Inflammatory macrophage treated with lipopolysaccharide for 4 hours (primary cell): Measurements from ENCODE around the gene MAN1B1.
"Not testable (repeated sequence)": the region's sequence is repeated elsewhere in the genome, so short reads cannot be mapped to it uniquely, and the experiment has no call there.

Experiments used
- DNase-seq: peaks from one replicate; pipeline ENCODE4 v3.0.0-alpha.2; 2020

The MAN1B1 gene

DNA sequence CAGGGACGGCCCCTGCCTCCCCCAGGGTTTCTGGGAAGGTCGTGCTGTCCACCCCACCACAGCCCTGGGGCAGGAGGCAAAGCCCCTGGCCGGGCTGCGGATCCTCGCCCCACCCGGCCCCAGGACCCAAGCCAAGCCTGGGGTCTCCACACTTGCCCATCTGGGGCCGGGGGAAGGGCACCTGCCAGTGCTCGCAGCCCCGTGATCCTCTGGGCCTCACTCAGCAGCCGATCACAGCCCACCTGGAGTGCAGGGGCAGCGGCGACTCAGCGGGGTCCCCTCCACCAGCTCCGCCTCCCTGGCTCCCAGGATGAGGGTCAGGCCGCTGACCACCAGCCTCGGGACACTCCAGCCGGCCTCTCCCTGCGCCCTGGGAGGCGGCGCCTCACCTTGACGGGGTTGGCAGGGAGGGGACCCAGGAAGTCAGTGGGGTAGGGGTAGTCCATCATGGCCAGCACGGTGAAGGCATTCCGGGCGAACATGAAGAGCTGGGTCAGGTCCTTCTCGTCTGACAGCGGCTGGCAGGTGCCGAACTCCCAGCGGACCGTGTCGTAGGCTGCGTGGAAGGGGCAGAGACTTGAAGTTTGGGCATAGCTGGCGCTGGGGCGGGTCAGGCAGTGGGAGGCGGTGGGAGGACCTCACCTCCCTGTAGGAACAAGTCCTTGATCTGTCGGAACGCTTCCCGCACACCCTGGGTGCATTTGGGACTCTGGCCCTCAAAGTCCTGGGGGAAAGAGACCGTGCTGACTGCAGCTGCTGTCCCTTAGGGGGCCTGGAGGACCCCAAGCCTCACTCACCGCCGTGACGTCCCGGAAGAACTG is 26.0 kb downstream of the MAN1B1 start:
- no peak for DNase-seq

DNA sequence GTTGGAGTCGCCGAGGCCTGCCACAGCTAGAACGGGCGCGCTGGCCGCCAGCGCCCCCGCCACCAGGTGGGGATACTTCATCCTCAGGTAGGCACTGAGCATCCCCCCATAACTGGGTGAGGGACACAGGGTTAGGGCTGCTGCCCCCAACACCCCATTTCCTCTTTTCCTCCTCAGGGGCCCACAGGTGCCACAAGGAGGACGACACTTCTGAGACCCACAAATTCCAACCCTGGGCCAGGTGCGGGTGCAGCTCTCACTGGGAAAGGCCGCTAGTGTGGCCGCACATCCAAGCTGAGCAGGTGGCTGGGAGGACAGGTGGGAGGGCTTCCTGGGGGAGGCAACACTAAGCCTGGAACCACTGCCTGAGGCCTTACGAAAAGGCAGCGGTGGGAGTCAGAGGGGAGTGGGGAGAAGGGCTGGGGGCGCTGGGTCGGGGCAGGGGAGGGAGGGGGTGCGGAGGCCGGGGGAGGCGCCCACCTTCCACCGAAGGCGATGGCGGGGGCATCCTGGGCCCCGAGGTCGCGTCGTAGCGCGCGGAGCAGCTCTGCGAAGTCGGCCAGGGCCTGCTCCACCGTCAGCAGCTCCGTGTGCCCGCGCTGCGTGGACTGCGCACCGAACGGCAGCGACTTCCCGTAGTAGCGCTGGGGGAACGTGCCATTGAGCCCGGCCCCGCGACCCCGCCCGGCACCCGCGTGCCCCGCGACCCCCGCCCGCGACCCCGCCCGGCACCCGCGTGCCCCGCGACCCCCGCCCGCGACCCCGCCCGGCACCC is 26.8 kb downstream of the MAN1B1 start:
- peak; percentile 28 for DNase-seq

DNA sequence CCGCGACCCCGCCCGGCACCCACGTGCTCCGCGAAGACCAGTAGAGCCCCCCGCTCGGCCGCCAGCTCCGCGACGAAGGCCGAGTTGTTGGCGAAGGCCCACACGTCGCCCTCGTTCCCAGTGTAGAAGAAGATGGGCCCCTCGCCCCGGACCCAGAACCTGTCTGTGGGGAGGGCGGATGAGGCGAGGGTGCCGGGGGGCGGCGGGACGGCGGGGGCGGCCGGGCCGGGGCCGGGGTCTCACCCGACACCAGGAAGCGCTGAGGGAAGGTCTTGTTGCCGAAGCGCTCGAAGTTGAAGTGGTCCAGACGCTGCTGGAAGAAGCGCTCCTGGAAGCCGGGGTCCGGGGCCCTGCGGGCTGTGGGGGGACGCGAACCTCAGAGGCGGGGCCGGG is 27.4 kb downstream of the MAN1B1 start:
- DNase-seq, result no peak

DNA sequence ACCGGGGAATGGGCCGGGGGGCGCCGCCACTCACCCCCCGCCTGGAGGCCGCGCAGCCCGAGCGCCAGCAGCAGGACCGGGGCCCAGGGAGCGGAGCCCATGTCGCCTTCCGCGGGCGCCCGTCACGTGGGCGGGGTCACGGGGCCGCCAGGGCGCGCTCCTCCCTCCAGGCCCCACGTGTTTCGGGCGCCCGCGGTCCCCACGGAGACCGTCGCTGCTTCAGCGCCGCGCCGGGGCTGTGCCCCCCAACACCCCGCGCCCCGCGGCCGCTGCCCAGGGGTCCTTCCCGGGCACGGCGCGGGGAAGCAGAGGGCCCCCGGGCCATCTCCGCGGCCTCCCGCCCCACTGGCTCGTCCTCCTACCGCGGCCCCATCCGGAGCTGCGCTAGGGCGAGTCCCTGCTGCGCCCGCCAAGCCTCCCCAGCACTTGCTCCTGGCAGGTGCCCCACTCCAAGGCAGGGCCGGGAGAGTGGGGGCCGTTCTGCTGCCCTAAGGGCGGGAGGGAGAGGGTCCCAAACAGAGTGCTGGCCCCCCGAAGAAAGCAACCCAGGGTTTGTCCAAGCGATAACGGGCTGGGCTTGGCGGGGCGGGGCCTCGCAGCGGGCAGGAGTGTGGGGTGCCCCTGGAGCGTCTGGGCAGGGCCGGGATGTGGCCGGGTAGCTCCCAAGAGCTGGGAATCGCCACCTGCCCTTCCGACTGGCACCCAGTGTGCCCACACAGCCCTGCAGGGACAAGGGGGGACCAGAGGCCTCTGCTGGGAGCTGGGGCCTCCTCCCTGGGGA is 28.0 kb downstream of the MAN1B1 start, which contains the start of gene DPP7:
Gene DPP7, minus strand, starts transcription at position 121 of the 781 bp plus-strand sequence. Its CDS starts 20 bp downstream, at position 101.
- DNase-seq, result peak; percentile 74

DNA sequence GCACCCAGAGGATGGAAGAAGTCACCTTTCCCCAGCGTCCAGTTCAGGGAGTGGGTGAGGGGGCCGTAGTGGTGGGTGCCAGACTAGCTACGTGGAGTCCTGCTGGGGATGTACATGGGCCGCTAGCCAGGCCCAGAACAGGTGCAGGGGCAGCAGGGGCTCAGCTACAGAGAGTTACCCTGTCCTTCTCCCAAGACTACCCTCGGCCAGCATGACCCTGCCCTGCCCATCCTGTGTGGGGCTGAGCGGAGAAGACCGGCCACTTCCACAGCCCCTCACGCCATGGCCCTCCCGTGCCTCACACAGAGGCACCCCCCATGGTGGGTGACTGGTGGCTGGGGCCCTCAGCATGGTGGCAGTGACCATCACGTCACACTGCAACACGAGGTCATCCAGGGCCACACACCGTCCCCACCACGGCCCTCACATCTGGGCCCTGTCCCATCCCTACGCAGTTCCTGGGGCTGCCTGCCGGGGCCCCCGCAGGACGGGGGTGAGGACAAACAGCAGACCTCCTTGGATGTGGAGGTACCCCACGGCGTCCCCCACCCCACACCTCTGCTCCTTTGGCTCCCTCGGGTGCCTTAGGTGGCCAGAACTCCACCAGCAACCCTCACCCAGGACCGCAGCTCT is 28.7 kb downstream of the MAN1B1 start:
- no peak for DNase-seq

DNA sequence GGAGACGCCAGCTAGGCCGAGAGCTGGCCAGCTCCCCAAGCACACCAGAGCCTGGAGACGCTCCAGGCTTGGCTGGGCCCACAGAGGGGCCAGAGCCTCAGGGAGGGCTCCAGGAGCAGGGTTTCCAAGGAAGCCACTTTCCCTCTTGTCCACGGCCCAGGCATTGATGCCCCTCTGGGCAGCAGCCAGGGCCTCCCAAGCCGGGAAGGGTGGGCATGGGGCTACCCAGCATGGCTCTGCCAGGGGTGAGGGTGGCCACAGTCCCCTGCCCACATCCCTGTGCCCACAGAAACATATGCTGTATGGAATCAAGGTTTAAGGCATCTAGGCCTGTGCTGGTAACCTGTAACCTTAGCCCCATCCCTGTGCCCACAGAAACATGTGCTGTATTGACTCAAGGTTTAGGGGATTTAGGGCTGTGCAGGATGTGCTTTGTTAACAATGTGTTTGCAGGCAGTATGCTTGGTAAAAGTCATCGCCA is 29.3 kb downstream of the MAN1B1 start:
- no peak for DNase-seq

DNA sequence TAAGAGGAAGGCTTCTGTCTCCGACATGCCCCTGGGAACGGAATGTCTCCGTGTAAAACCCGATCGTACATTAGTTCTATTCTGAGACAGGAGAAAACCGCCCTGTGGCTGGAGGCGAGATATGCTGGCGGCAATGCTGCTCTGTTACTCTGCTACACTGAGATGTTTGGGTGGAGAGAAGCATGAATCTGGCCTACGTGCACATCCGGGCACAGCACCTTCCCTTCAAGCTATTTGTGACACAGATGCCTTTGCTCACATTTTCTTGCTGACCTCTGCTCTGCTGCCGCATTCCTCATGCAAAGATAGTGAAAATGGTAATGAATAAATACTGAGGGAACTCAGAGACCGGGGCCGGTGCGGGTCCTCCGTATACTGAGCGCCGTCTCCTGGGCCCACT is 29.9 kb downstream of the MAN1B1 start:
- no peak for DNase-seq

DNA sequence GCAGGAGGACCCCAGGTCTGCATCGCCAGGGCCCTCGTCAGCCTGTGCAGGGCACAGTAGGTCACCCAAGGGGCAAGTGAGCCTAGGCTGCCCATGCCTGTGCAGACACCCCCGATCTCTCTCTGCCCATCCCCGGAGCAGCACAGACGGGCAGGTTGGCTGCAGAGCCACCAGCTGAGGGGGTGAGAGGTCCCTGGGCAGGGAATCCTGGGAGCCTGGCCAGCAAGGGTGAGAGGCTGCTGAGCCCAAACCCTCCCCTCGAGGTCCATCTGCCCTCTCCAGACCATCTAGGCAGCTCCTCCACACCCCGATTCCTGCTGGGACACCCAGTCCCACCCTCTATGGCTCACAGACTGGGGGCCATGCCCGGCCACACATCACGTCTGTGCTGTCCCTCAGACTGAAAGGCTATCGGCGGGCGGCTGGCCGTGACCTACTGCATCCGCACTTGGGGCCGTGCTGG is 30.5 kb downstream of the MAN1B1 start:
- no peak for DNase-seq

DNA sequence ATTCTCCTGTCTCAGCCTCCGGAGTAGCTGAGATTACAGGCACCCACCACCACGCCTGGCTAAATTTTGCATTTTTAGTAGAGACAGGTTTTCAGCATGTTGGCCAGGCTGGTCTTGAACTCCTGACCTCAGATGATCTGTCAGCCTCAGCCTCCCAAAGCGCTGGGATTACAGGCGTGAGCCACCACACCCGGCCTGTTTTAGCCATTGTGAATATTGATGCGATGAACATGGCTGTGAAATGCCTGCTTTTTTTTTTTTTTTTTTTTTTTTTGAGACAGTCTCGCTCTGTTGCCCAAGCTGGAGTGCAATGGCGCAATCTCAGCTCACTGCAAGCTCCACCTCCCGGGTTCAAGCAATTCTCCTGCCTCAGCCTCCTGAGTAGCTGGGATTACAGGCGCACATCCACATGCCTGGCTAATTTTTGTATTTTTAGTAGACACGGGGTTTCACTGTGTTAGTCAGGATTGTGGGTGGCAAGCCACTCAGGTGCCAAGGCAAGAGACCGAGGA is 31.4 kb downstream of the MAN1B1 start:
- not testable (repeated sequence) for DNase-seq

DNA sequence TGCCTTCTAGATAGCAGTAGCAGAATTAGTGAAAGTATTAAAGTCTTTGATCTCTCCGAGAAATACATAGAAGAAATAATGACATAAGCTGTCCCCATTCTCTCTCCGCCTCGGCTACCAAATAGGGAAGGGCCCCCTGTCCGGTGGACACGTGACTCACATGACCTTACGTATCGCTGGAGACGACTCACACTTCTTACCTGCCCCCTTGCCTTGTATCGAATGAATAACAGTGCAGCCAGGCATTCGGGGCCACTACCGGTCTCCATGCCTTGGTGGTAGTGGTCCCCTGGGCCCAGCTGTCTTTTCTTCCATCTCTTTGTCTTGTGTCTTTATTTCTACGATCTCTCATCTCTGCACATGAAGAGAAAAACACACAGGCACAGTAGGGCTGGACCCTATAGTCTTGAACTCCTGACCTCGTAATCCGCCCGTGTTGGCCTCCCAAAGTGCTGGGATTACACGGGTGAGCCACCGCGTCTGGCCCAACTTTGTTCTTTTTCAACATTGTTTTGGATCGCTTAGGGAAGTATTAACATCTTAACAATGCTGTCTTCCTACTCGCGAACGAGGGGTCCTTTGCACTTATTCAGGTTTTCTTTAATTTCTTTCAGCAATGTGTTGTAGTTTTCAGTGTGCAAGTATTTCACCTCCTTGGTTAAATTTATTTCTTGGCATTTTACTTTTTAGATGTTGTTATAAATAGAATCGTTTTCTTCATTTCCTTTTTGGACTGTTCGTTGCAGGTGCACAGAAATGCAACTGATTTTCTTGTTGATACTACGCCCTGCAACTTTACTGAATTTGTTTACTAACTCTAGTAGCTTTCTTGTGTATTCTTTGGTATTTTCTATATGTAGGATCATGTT is 35.4 kb downstream of the MAN1B1 start:
- DNase-seq, result not testable (repeated sequence)

DNA sequence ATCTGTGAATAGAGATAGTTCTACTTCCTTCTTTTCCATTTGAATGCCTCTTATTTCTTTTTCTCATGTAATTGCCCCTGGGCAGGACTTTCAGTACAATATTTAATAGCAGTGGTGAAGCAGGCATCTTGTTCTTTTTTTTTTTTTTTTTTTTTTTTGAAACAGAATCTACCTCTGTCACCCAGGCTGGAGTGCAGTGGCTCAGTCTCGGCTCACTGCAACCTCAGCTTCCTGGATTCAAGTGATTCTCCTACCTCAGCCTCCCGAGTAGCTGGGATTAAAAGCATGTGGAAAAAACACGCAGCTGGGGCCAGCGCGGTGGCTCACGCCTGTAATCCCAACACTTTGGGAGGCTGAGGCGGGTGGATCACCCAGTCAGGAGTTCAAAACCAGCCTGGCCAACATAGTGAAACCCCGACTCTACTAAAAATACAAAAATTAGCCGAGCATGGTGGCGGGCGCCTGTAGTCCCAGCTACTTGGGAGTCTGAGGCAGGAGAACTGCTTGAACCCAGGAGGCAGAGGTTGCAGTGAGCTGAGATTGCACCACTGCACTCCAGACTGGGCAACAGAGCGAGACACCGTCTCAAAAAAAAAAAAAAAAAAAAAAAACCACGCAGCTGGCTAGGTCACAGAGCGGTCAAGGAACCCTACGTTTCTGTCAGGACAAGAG is 36.1 kb downstream of the MAN1B1 start:
- DNase-seq, result not testable (repeated sequence)

DNA sequence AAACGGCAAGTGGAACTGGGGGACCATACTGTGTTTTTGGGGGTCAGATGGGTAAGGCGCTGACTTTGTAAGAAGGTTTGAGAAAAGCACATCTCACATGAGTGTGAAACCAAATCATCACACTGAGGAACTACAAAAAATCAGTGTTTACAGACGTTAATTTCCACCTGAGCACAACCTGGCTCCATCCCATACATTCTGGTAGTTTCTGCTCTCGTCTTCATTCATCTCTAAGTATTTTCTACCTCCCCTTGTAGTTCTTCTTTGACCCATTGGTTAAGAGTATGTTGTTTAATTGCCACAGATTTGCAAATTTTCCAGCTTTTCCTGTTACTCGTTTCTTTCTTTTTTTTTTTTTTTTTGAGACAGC is 36.7 kb downstream of the MAN1B1 start:
- no peak for DNase-seq

DNA sequence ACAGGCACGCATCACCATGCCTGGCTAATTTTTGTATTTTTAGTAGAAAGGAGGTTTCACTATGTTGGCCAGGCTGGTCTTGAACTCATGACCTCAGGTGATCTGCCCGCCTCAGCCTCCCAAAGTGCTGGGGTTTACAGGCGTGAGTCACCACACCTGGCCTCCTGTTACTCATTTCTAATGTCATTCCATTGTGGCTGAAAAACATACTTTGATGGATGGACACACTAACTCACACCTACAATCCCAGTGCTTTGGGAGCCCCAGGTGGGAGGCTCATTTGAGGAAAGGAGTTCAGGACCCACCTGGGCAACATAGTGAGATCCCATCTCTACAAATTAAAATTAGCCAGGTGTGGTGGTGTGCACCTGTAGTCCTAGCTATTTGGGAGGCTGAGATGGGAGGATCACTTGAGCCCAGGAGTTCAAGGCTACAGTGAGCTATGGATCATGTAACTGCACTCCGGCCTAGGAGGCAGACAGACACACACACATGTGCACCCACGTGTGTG is 37.2 kb downstream of the MAN1B1 start:
- DNase-seq, result not testable (repeated sequence)

DNA sequence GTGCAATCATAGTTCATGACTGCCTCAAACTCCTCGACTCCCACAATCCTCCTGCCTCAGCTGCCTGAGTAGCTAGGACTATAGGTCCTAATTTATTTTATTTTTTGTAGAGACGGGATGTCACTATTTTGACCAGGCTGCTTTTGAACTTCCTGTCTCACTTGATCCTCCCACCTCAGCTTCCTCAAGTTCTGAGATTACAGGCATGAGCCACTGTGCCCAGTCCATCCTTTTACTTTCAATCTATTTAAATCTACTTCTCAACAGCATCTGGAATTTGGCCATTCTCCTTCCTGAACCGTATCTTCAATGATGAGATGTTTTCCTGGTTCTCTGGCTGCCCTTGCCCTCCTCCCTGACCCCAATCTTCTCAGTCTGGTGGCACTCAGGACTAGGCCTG is 40.0 kb downstream of the MAN1B1 start:
- DNase-seq, result peak; percentile 46

DNA sequence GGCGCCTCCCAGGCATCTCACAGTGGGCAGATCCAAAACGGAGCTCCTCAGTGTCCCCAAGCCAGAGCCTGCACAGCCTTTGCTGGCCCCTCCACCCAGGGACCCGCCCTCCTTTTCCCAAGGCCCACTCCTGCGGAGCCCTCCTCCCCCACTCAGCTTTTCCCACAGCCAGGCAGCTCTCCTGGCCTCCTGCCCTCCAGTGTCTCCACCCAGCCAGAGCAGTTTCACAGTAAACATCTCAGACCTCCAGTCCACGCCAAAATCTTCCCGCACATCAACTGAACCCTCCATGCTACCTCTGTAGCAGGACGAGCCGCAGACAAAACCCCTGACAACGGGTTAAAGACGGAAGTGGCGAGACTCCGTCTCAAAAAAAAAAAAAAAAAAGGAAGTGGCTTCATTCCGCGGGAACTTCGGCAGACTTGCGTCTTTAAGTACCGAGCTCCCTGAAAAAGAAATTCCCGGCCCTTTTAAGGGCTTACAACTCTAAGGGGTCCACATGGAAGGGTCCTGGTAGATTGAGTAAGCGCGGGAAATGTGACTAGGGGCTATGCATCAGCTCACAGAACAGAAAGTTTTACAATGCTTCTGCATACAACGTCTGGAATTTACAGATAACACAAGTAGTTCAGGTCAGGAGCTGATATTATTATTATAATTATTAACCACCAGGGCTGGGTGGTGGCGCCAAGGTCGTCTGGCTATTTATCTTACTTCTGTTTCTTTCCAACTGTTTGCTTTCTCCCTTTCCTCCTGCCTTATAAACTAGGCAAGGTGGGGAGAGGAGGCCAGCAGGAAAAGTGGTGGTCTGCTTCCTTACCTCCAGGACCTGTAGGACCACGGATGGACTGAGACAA is 40.7 kb downstream of the MAN1B1 start:
- DNase-seq, result peak; percentile 74

DNA sequence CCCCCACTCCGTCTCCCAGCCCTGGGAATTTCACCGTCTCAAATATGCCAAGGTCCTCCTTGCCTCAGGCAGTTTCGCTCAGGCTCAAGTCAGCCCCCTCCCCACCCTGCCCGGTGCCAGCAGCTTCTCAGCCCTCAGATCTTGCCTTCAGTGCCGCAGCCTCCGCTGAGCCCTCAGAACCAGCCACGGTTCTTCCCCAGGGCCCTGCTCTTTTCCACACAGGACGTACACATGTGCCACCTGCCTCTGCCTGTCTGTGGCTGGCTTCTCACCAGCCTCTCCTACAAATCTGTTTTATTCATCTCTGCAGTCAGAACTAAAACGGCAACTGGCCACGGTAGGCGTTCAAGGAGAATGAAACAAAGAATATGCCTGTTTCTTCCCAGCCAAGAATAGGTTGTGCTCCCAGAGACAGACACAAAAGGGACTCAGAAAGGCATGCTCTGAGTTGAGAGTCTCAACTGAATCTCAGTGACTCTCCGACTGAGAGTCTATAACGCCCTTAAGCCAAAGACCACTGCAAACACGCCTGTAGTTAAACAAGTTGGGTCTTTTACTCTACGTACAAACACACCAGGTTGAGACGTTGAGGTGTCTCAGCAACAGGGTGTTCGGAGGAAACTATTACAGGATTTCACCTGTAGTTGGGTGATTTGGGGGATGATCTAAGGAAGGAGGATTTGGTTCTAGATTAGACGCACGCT is 41.5 kb downstream of the MAN1B1 start:
- no peak for DNase-seq

DNA sequence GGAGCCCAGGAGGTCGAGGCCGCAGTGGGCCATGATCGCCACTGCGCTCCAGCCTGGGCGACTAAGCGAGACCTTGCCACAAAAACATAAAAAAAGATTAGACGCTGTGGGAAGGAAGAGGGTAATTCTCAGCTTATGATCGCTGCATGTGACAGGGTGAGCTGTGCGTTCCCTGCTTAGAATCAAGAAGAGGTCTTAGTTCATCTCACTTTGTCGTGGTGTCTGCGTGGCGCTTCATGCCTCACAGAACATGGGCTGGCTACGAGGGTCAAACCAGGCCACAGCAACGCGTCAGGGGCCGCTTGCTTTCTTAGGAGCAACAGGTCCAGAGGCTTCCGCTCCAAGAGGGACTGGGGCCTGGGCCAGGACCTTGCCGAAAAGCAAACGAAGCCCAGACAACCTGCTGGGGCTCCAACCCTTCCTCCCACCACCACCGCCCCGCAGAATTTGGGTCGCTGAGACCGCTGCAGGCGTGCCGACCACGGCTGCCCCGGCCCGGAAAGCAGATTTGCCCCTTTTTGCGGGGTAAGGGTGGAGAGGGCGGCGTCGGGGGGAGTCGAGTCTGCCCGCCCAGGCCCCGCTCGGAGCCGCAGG is 42.2 kb downstream of the MAN1B1 start:
- DNase-seq, result no peak

DNA sequence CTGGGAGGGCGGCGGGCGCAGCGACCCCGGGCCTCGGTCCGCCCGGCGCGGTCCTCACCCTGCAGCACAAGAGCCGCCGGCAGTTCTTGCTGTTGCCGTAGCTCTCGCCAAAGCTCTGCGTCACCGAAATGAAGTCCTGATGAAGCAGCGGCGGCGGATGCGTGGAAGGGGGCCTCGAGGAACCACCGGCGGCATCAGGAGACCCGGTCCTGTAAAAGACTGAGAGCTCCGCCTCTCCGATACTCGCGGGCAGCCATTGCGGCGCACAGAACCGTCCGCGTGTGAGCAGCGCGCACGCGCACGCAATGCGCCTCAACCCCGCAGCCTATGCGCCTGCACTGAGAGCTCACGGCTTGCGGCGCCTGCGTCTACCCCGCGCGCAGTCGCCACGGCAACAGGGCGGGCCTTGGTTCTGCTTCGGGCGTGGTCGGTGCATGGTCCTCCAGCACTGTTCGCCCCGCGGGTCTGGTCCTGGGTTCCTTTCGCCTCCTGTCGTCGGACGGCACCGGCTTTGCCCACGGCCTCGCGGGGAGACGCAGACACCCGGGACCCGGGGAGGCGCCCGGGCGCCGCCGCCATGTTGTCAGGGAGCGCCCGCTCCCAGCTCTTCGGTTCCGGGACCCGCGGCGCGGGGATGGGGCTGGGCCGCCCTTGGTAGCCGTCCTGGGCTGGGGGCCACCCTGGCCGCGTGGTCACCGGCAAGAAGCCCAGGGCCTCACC is 42.8 kb downstream of the MAN1B1 start:
- peak; percentile 94 for DNase-seq
